Caco-2 (cell line): ENCODE data around the gene OIP5. TPM values are rescaled to one million over a fixed set of nuclear protein-coding genes. Genes with fewer than 3 reads are reported as not detected.
"Not testable (repeated sequence)": the region's sequence is repeated elsewhere in the genome, so short reads cannot be mapped to it uniquely, and the experiment has no call there.

ENCODE experiments used
- BruUV-seq: library from RNA; stranded (reverse); fragments of 400-500 nt; replicated peaks from 2 replicates; lab custom pipeline; 2021; lab: Mats Ljungman, UMichigan
- CTCF ChIA-PET: fragments of 300-600 bp; sonication (Branson Sonifier 250); formaldehyde crosslinking; loops from one replicate; lab custom pipeline; 2022; ENCODE audit warnings: antibody characterized with exemption; lab: Charles Lee
- POLR2A ChIA-PET: fragments of 300-600 bp; sonication (Branson Sonifier 250); formaldehyde crosslinking; loops from one replicate; lab custom pipeline; 2022; ENCODE audit warnings: antibody characterized with exemption; lab: Charles Lee
- DNase-seq, 2 experiments: peaks; one replicate each; pipeline versions ENCODE4 v3.0.0 to v3.0.0-alpha.2; 2020 to 2022
- H3K27me3 ChIP-seq: replicated peaks from 2 replicates; pipeline ENCODE4 v1.6.0; 2011; ENCODE audit warnings: low read length; ENCODE audit not compliant: control insufficient read depth, insufficient read depth
- H3K36me3 ChIP-seq: 2 replicates; pipeline ENCODE4 v1.5.1; 2011; ENCODE audit warnings: low read length; ENCODE audit not compliant: control insufficient read depth, insufficient read depth
- H3K4me1 ChIP-seq: fragments of 250-450 bp; sonication (Bioruptor Pico); 2 replicates; pipeline ENCODE4 v1.5.1; 2020; ENCODE audit warnings: mild to moderate bottlenecking
- H3K4me3 ChIP-seq: 2 replicates; pipeline ENCODE4 v1.5.1; 2011; ENCODE audit warnings: low read depth, mild to moderate bottlenecking, control low read depth, low read length
- H3K9me3 ChIP-seq: fragments of 250-450 bp; sonication (Bioruptor Pico); 2 replicates; pipeline ENCODE4 v1.5.1; 2020; ENCODE audit warnings: mild to moderate bottlenecking, moderate library complexity
- H3K27ac Mint-ChIP-seq: one replicate; pipeline ENCODE4 v1.8.0; 2022; ENCODE audit warnings: mixed read lengths; ENCODE audit not compliant: unreplicated experiment
- H3K27me3 Mint-ChIP-seq: one replicate; pipeline ENCODE4 v1.8.0; 2022; ENCODE audit warnings: mixed read lengths; ENCODE audit not compliant: insufficient read depth, unreplicated experiment
- H3K36me3 Mint-ChIP-seq: one replicate; pipeline ENCODE4 v1.8.0; 2022; ENCODE audit warnings: mild to moderate bottlenecking, mixed read lengths; ENCODE audit not compliant: insufficient read depth, unreplicated experiment
- H3K4me1 Mint-ChIP-seq: one replicate; pipeline ENCODE4 v1.8.0; 2022; ENCODE audit warnings: low read depth, mixed read lengths; ENCODE audit not compliant: unreplicated experiment
- H3K4me3 Mint-ChIP-seq: one replicate; pipeline ENCODE4 v1.8.0; 2022; ENCODE audit warnings: mild to moderate bottlenecking, moderate library complexity, mixed read lengths; ENCODE audit not compliant: unreplicated experiment
- H3K9me3 Mint-ChIP-seq: one replicate; pipeline ENCODE4 v1.8.0; 2022; ENCODE audit warnings: mixed read lengths; ENCODE audit not compliant: unreplicated experiment
- CTCF ChIP-seq, 2 experiments: fragments of 200-600 bp in 1 of 2; IDR thresholded peaks; 1 replicate in 1 of 2; 2 replicates in 1 of 2; pipeline versions ENCODE4 v1.5.1 to v1.8.0; 2011 to 2022; ENCODE audit warnings: antibody characterized with exemption in 1 of 2, control low read depth in 1 of 2, inconsistent platforms in 1 of 2, low read depth in 1 of 2, low read length in 1 of 2, mild to moderate bottlenecking in 1 of 2, moderate library complexity in 1 of 2; ENCODE audit not compliant: insufficient read depth in 1 of 2, severe bottlenecking in 1 of 2, unreplicated experiment in 1 of 2
- intact Hi-C: fragments of 100-400 bp; cut with micrococcal nuclease; formaldehyde crosslinking; loops from one replicate; pipeline ENCODE4 v1.10.0; 2022; ENCODE audit not compliant: unreplicated experiment
- total RNA-seq: library from RNA; stranded (reverse); gene quantifications from 2 replicates; pipeline ENCODE4 v1.2.3, GENCODE V29; 2022

OIP5 gene
- total RNA-seq, 1 experiment from 2014 or later = 26.4 TPM

DNA sequence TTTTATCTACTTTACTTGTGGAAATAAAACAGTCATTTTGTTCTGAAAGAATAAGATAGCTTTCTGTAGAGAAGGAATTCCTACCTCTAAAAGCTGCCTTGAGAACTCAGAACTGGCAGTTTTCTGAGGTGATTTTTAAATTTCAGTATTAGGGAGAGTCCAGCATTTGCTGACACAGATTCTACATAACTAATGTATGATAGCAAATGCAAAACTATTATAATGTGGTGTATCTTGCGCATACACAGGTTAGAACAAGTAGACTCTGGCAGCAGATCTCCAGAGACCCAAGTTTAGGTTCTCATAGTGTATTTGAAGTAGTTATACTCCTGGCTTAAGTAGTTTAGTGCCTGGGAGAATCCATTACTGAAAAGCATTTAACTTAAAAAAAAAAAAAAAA, 30.8 kb downstream of the OIP5 start:
- no peaks in the 10 kb centered on the region for H3K9me3 ChIP-seq
- H3K27me3 ChIP-seq = no peaks in the 10 kb centered on the region
- TF ChIP-seq CTCF (IDR thresholded peaks at IDR 0.05; ENCODE audit: insufficient read depth in 1 of 2, low read depth in 1 of 2, low read length in 1 of 2, severe bottlenecking in 1 of 2, unreplicated experiment in 1 of 2) = no peak
- no peak overlapping the region for H3K27ac Mint-ChIP-seq
- no peaks in the 10 kb centered on the region for H3K4me1 ChIP-seq
- no peaks in the 10 kb centered on the region for H3K4me1 Mint-ChIP-seq
- no peaks in the 10 kb centered on the region for H3K36me3 ChIP-seq
- no peak overlapping the region for H3K4me3 ChIP-seq
- POLR2A ChIA-PET = interaction anchor here (0.7 kb wide), 1 partner anchor 372 kb away, joined by 3 read pairs; no protein-coding TSS in a partner anchor
- no peaks in the 10 kb centered on the region for H3K27me3 Mint-ChIP-seq
- no TSS peak for BruUV-seq
- H3K9me3 Mint-ChIP-seq = no peaks in the 10 kb centered on the region
- CTCF ChIA-PET = no interaction called here
- peaks cover 11% of the 10 kb centered on the region for H3K36me3 Mint-ChIP-seq
- intact Hi-C loops = no loop called here
- no peak overlapping the region for H3K4me3 Mint-ChIP-seq
- DNase-seq = no peak

DNA sequence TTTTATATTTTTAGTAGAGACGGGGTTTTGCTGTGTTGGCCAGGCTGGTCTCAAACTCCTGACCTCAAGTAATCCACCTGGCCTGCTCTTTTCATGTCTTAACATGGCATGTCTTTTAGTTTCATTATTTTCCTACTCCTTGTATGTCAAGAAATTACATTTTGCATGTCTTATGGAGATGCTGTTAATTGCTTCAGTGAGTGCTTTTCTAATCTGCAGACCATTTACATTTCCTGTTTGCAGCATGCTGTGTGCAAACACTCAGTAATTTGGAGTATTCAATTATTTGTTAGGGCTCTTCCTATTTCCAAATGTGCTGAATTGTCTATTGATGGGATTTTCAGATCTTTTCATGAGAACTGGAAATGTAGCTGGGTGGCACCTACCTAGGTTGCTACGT, 31.3 kb downstream of the OIP5 start:
- H3K36me3 ChIP-seq, H3K4me3 ChIP-seq, H3K27ac Mint-ChIP-seq, BruUV-seq, H3K9me3 Mint-ChIP-seq, intact Hi-C loops, H3K27me3 Mint-ChIP-seq, H3K27me3 ChIP-seq, CTCF ChIA-PET, H3K9me3 ChIP-seq, H3K4me1 ChIP-seq, H3K4me3 Mint-ChIP-seq, H3K4me1 Mint-ChIP-seq, DNase-seq: not testable (repeated sequence)
- POLR2A ChIA-PET = interaction anchor here (0.7 kb wide), 1 partner anchor 372 kb away, joined by 3 read pairs; no protein-coding TSS in a partner anchor
- H3K36me3 Mint-ChIP-seq = peaks cover 11% of the 10 kb centered on the region

DNA sequence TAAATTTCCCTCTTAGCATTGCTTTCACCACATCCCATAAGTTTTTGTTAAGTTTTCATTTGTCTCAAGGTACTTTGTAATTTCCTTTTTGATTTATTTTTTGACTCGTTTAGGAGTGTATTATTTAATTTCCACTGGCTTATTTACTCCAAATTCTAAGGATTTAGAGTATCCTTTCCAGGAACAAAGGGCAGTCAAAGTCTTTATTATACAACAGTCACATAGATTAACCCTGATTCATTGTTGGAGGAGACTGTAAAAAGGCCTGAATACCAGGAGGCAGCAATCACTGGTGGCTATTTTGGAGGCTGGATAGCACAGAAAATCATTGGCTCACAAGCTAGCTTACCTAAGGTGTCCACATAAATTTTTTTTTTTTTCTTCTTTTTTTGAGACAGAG, 39.9 kb downstream of the OIP5 start:
- no peaks in the 10 kb centered on the region for H3K36me3 ChIP-seq
- no peak for TF ChIP-seq CTCF (IDR thresholded peaks at IDR 0.05; ENCODE audit: insufficient read depth in 1 of 2, low read depth in 1 of 2, low read length in 1 of 2, severe bottlenecking in 1 of 2, unreplicated experiment in 1 of 2)
- no peaks in the 10 kb centered on the region for H3K9me3 ChIP-seq
- CTCF ChIA-PET = no interaction called here
- Mint-ChIP-seq H3K27me3 (no peaks in the 10 kb centered on the region), H3K36me3 (peaks cover 40% of the 10 kb centered on the region), H3K4me1 (no peaks in the 10 kb centered on the region), H3K4me3 (no peak overlapping the region), H3K27ac (no peak overlapping the region), H3K9me3 (no peaks in the 10 kb centered on the region)
- H3K27me3 ChIP-seq = no peaks in the 10 kb centered on the region
- intact Hi-C loops = no loop called here
- DNase-seq = no peak
- H3K4me3 ChIP-seq = no peak overlapping the region
- BruUV-seq = no TSS peak
- H3K4me1 ChIP-seq = no peaks in the 10 kb centered on the region
- POLR2A ChIA-PET = no interaction called here
